Ovary (tissue), 9 donors: Measurements from ENCODE around the gene SERINC5. TPM values are rescaled to one million over a fixed set of nuclear protein-coding genes. Genes with fewer than 3 reads are reported as not detected.
"Not testable (repeated sequence)": the region's sequence is repeated elsewhere in the genome, so short reads cannot be mapped to it uniquely, and the experiment has no call there.

Experiments
- DNase-seq, 5 donors: peaks; one replicate each; pipeline ENCODE4 v3.0.0-alpha.2; 2019 to 2020
- H3K27ac ChIP-seq, 2 donors: fragments of 200-600 bp; one replicate each; pipeline versions ENCODE4 v1.5.1 to v1.8.0; 2019 to 2022
- H3K27me3 ChIP-seq: fragments of 200-600 bp; one replicate; pipeline ENCODE4 v1.8.0; 2022
- H3K36me3 ChIP-seq: fragments of 200-600 bp; sonication (generic); one replicate; pipeline ENCODE4 v1.5.1; 2019
- H3K4me1 ChIP-seq: one replicate; pipeline ENCODE4 v1.8.1; 2013; ENCODE audit warnings: mild to moderate bottlenecking, moderate library complexity; ENCODE audit not compliant: insufficient read depth
- H3K4me3 ChIP-seq: fragments of 200-600 bp; sonication (generic); one replicate; pipeline ENCODE4 v1.5.1; 2017
- H3K9me3 ChIP-seq, 2 donors: fragments of 200-600 bp in 1 of 2; sonication (generic) in 1 of 2; one replicate each; pipeline versions ENCODE4 v1.5.1 to v1.8.1; 2013 to 2019; ENCODE audit warnings: mild to moderate bottlenecking in 1 of 2, moderate library complexity in 1 of 2
- EP300 ChIP-seq: sonication (generic); formaldehyde crosslinking; IDR thresholded peaks from one replicate; pipeline ENCODE4 v1.6.1; 2017; ENCODE audit warnings: antibody characterized with exemption
- POLR2A ChIP-seq: fragments of 450-650 bp; IDR thresholded peaks from one replicate; pipeline ENCODE4 v1.6.1; 2017; ENCODE audit warnings: antibody characterized with exemption, mild to moderate bottlenecking, moderate library complexity
- WGBS, 3 donors: extraction: QIAGEN DNeasy Blood & Tissue Kit in 1 of 3; methylation state at CpG; one replicate each; pipeline versions ENCODE4 v1.1.5 to v1.1.7; 2013 to 2017; 5-methylcytosine and 5-hydroxymethylcytosine counted together
- intact Hi-C, 4 donors: fragments of 100-400 bp; cut with DNase I; formaldehyde crosslinking; loops; one replicate each; pipeline versions ENCODE4 v1.11.0 to v1.15.1; 2022 to 2023
- polyA plus RNA-seq, 2 donors: library from polyadenylated mRNA; stranded (reverse); fragments of 200-250 nt in 1 of 2; fragments of 350-450 nt in 1 of 2; fragmentation: Illumina TruSeq in 1 of 2; extraction: RNeasy Lipid Tissue Mini Kit (QIAGEN cat#74804) in 1 of 2; gene quantifications; one replicate each; pipeline ENCODE4 v1.2.3, GENCODE V29; 2013 to 2014
- total RNA-seq, 7 donors: library from RNA; depleted of rRNA in 2 of 7; stranded (reverse); fragments of >200 nt in 2 of 7; fragmentation: NEBNext Ultra II Directional in 3 of 7; extraction: Animal tissue kit (Norgen Biotek cat#: 25700) in 3 of 7; gene quantifications; one replicate each; pipeline versions ENCODE4 v1.1.0 to v1.2.4, GENCODE V29; 2016 to 2023
- TF ChIP-seq, protein P1 (sequence below), 3 donors: fragments of 450-650 bp in 2 of 3; fragments of 200-600 bp in 1 of 3; IDR thresholded peaks; one replicate each; pipeline versions ENCODE4 v1.5.1 to v1.8.0; 2016 to 2022; ENCODE audit warnings: antibody characterized with exemption in 3 of 3, mild to moderate bottlenecking in 1 of 3
- donor health status: DM: no; HTN: no; CAD: no; lungs with moderate emphysema.
- donor health status: DM: no; HTN: no; CAD: no.
- donor health status: Bipolar disorder and iron deficiency.
- donor health status: DM: yes; HTN: yes; CAD: no.
- donor health status: DM: no; HTN: no; CAD: no.
- donor health status: DM: yes; HTN: yes; CAD: no.

SERINC5 gene
- total and polyA plus RNA-seq, 9 donors: 12.7 to 88.7 (median 44.5) TPM

DNA sequence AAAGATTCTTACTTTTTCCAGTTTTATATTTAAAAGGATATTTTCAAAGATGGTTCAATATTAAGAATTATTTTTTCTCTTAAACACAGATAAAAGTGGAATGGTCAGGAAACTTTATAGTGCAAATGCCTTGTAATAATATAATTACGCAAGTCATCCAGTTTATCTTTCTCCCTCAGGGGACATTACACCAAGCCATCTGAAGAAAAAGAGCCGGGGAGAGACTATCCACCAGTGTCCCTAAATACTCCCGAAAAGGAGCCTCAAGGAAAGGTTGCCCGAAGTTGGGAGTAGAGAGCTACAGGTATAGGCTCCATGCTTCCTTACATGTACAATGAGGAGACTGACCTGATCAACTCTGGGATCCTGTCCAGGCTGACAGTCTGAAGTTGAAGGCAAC is 101.1 kb downstream of the SERINC5 start:
- intact Hi-C loops: no loop called here
- no peak overlapping the region for H3K27ac ChIP-seq
- no peak for TF ChIP-seq POLR2A
- no peak for TF ChIP-seq EP300
- TF ChIP-seq, protein P1, sequence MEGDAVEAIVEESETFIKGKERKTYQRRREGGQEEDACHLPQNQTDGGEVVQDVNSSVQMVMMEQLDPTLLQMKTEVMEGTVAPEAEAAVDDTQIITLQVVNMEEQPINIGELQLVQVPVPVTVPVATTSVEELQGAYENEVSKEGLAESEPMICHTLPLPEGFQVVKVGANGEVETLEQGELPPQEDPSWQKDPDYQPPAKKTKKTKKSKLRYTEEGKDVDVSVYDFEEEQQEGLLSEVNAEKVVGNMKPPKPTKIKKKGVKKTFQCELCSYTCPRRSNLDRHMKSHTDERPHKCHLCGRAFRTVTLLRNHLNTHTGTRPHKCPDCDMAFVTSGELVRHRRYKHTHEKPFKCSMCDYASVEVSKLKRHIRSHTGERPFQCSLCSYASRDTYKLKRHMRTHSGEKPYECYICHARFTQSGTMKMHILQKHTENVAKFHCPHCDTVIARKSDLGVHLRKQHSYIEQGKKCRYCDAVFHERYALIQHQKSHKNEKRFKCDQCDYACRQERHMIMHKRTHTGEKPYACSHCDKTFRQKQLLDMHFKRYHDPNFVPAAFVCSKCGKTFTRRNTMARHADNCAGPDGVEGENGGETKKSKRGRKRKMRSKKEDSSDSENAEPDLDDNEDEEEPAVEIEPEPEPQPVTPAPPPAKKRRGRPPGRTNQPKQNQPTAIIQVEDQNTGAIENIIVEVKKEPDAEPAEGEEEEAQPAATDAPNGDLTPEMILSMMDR (IDR thresholded peaks at IDR 0.05): no peak
- WGBS, 3 donors: 82 to 92% (median 88%) methylated on average over 4 of the region's 4 CpGs
- no peak for DNase-seq
- H3K9me3 ChIP-seq: no peaks in the 10 kb centered on the region
- H3K36me3 ChIP-seq: no peaks in the 10 kb centered on the region
- no peak overlapping the region for H3K4me3 ChIP-seq
- no peaks in the 10 kb centered on the region for H3K27me3 ChIP-seq
- no peaks in the 10 kb centered on the region for H3K4me1 ChIP-seq

DNA sequence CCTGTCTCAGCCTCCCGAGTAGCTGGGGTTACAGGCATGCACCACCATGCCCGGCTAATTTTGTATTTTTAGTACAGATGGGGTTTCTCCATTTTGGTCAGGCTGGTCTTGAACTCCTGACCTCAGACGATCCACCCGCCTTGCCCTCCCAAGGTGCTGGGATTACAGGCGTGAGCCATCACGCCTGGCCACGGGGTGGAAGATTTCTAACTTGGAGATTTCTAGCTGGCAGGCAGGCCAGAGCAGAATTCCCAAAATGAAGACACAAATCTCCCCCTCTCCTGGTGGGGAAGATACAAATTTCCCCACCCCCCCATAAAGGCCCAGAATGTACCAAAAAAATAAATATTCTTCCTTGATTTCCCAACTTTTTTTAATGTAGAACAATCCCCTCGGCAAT is 101.6 kb downstream of the SERINC5 start:
- DNase-seq, H3K9me3 ChIP-seq, H3K36me3 ChIP-seq, H3K27me3 ChIP-seq, H3K4me3 ChIP-seq, H3K27ac ChIP-seq, H3K4me1 ChIP-seq, intact Hi-C loops: not testable (repeated sequence)
- 80 to 86% (median 83%) methylated on average over 8 of the region's 8 CpGs for WGBS, 3 donors

DNA sequence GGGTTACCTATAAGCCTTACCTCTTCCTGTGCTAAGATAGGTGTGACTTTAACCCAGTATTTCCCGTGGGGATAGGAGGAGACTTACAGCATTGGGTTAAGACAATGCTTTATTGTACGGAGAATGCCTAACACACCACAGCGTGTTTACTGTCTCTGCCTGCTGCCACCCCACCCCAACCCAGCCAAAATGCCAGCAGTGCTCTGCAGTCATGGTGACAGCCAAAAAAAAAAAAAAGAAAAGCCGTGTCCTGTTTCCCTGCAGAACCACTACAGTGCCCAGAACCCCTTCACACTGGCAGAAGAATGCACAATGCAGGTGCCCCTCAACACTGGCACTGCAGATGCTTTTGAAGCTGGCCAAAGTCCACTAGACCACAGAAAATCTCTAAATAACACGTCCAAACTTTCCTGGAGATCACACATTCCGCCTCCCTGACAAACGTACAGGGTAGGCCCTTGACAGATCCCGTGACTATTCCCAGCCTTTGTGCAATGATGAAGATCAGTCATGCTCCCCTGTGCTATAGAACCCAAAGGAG is 102.2 kb downstream of the SERINC5 start:
- TF ChIP-seq POLR2A (no peak), EP300 (no peak)
- TF ChIP-seq, protein P1 (IDR thresholded peaks at IDR 0.05): no peak
- DNase-seq: no peak
- 71 to 84% (median 76%) methylated on average over 8 of the region's 8 CpGs for WGBS, 3 donors
- Histone ChIP-seq H3K4me1 (no peaks in the 10 kb centered on the region), H3K9me3 (no peaks in the 10 kb centered on the region), H3K36me3 (no peaks in the 10 kb centered on the region), H3K27me3 (no peaks in the 10 kb centered on the region), H3K27ac (no peak overlapping the region), H3K4me3 (no peak overlapping the region)
- intact Hi-C loops: no loop called here

DNA sequence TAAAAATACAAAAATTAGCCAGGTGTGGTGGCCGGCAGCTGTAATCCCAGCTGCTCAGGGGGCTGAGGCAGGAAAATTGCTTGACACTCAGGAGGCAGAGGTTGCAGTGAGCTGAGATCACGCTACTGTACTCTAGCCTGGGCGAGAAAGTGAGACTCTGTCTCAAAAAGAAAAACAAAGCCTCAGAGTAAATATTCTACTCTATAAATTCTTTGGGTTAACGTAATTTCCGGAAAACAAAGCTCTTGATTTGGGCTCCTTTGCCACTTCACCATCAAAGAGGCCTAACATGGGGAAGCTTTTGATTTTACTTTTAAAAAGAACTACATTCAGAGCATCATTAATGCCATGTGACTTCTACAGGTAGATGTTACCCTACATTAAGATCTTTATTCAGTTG is 103.1 kb downstream of the SERINC5 start:
- H3K27ac ChIP-seq: no peak overlapping the region
- no peaks in the 10 kb centered on the region for H3K27me3 ChIP-seq
- WGBS, 3 donors: 93% methylated on average over 5 of the region's 5 CpGs
- no peaks in the 10 kb centered on the region for H3K36me3 ChIP-seq
- no peak for DNase-seq
- TF ChIP-seq, protein P1 (IDR thresholded peaks at IDR 0.05): no peak
- TF ChIP-seq EP300 (no peak), POLR2A (no peak)
- no peak overlapping the region for H3K4me3 ChIP-seq
- H3K4me1 ChIP-seq: no peaks in the 10 kb centered on the region
- H3K9me3 ChIP-seq: no peaks in the 10 kb centered on the region
- intact Hi-C loops: no loop called here

DNA sequence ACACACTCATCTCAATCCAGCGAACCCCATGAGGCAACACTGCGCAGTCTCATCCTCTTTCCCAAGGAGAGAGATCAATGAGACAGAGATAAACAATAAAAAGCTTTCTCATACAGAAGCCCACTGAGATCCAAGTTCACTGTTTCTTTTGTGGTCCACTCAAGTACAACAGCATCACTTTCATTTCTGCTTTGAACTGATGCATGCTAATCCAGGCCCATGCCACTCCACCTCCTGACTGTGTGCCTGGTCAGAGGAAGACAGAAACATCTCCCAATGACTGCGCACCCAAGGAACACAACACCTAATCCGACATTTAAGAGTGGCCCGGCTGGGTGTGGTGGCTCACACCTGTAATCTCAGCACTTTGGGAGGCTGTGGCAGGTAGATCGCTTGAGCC is 104.0 kb downstream of the SERINC5 start:
- Histone ChIP-seq H3K4me1 (no peaks in the 10 kb centered on the region), H3K27ac (no peak overlapping the region), H3K36me3 (no peaks in the 10 kb centered on the region), H3K4me3 (no peak overlapping the region), H3K27me3 (no peaks in the 10 kb centered on the region), H3K9me3 (no peaks in the 10 kb centered on the region)
- intact Hi-C loops: no loop called here
- TF ChIP-seq EP300: no peak
- no peak for TF ChIP-seq POLR2A
- TF ChIP-seq, protein P1 (IDR thresholded peaks at IDR 0.05): no peak
- 96% methylated on average over 6 of the region's 6 CpGs for WGBS, 3 donors
- no peak for DNase-seq
